Upper lobe of right lung (tissue), 1 donor: ENCODE data around the gene GNG5. TPM values are rescaled to one million over a fixed set of nuclear protein-coding genes. Genes with fewer than 3 reads are reported as not detected.

Experiments
- ATAC-seq: fragments of 200-7000 bp; cut with Tn5 transposase; one replicate; pipeline ENCODE4 v1.9.1; 2020; ENCODE audit warnings: mild to moderate bottlenecking, moderate library complexity
- DNase-seq: peaks from one replicate; pipeline ENCODE4 v3.0.0-alpha.2; 2020
- H3K27ac ChIP-seq: fragments of 200-600 bp; one replicate; pipeline ENCODE4 v1.8.0; 2022
- H3K27me3 ChIP-seq: fragments of 200-600 bp; one replicate; pipeline ENCODE4 v1.8.0; 2022; ENCODE audit warnings: mild to moderate bottlenecking
- H3K36me3 ChIP-seq: fragments of 200-600 bp; one replicate; pipeline ENCODE4 v1.8.0; 2022
- H3K4me1 ChIP-seq: fragments of 200-600 bp; one replicate; pipeline ENCODE4 v1.8.0; 2022
- H3K4me3 ChIP-seq: fragments of 200-600 bp; one replicate; pipeline ENCODE4 v1.8.0; 2022; ENCODE audit warnings: mild to moderate bottlenecking
- H3K9me3 ChIP-seq: fragments of 200-600 bp; one replicate; pipeline ENCODE4 v1.8.0; 2022
- CTCF ChIP-seq: fragments of 200-600 bp; IDR thresholded peaks from one replicate; pipeline ENCODE4 v1.8.0; 2022; ENCODE audit warnings: antibody characterized with exemption
- intact Hi-C: fragments of 100-400 bp; cut with DNase I; formaldehyde crosslinking; loops from one replicate; pipeline ENCODE4 v1.11.0; 2022
- total RNA-seq: library from RNA; stranded (reverse); fragmentation: NEBNext Ultra II Directional; extraction: Animal tissue kit (Norgen Biotek cat#: 25700); gene quantifications from one replicate; pipeline ENCODE4 v1.2.1, GENCODE V29; 2021
- donor health status: DM: no; HTN: yes; CAD: no; lungs with severe emphysema.

Gene GNG5
- total RNA-seq, 1 donor from 2014 or later: 133 TPM

GRCh38 chr1:84478876-84479868, 27.2 kb downstream of the GNG5 start, which contains the start of gene RPF1:
Gene RPF1, plus strand, starts transcription at chr1:84479266. Its CDS starts 16 bp downstream, at chr1:84479282.
- H3K36me3 ChIP-seq: peaks cover 16% of the 10 kb centered on the region
- peak; percentile 97 for ATAC-seq
- H3K27ac ChIP-seq: peak within 1 kb of the TSS; percentile 87
- peaks cover 30% of the 10 kb centered on the region for H3K27me3 ChIP-seq
- peak within 1 kb of the TSS; percentile 66 for H3K4me3 ChIP-seq
- peaks cover 26% of the 10 kb centered on the region for H3K4me1 ChIP-seq
- DNase-seq: peak; percentile 89
- no peaks in the 10 kb centered on the region for H3K9me3 ChIP-seq
- intact Hi-C loops: no loop called here
- no peak for TF ChIP-seq CTCF

- intact Hi-C loops: no loop called here
- Histone ChIP-seq H3K27ac (no peak overlapping the region), H3K36me3 (no peaks in the 10 kb centered on the region), H3K27me3 (peaks cover 38% of the 10 kb centered on the region), H3K4me1 (peaks cover 13% of the 10 kb centered on the region), H3K4me3 (no peak overlapping the region), H3K9me3 (no peaks in the 10 kb centered on the region)
- no peak for ATAC-seq
- TF ChIP-seq CTCF: no peak
- no peak for DNase-seq
Observed at GRCh38 chr1:84476225-84476624, 30.2 kb downstream of the GNG5 start.

- intact Hi-C loops: no loop called here
- no peaks in the 10 kb centered on the region for H3K9me3 ChIP-seq
- ATAC-seq: no peak
- no peak overlapping the region for H3K27ac ChIP-seq
- no peak for TF ChIP-seq CTCF
- H3K4me1 ChIP-seq: no peaks in the 10 kb centered on the region
- peaks cover 27% of the 10 kb centered on the region for H3K27me3 ChIP-seq
- no peaks in the 10 kb centered on the region for H3K36me3 ChIP-seq
- H3K4me3 ChIP-seq: no peak overlapping the region
- DNase-seq: no peak
Observed at GRCh38 chr1:84467298-84467697, 39.1 kb downstream of the GNG5 start.

GRCh38 chr1:84462118-84462517, 44.3 kb downstream of the GNG5 start:
- Histone ChIP-seq H3K27me3 (peaks cover 6% of the 10 kb centered on the region), H3K4me1 (no peaks in the 10 kb centered on the region), H3K4me3 (no peak overlapping the region), H3K9me3 (no peaks in the 10 kb centered on the region), H3K27ac (no peak overlapping the region), H3K36me3 (no peaks in the 10 kb centered on the region)
- intact Hi-C loops: no loop called here
- ATAC-seq (no peak), DNase-seq (no peak)
- TF ChIP-seq CTCF: no peak

GRCh38 chr1:84452436-84452835, 53.9 kb downstream of the GNG5 start:
- no peak for ATAC-seq
- H3K4me3 ChIP-seq: no peak overlapping the region
- TF ChIP-seq CTCF: no peak
- intact Hi-C loops: no loop called here
- no peaks in the 10 kb centered on the region for H3K4me1 ChIP-seq
- DNase-seq: no peak
- no peaks in the 10 kb centered on the region for H3K36me3 ChIP-seq
- no peak overlapping the region for H3K27ac ChIP-seq
- H3K27me3 ChIP-seq: no peaks in the 10 kb centered on the region
- no peaks in the 10 kb centered on the region for H3K9me3 ChIP-seq
